Left hindlimb (tissue), 1 donor: ENCODE results near the gene GRAMD4.

Experiments
- DNase-seq: peaks from one replicate; pipeline ENCODE4 v3.0.0-alpha.2; 2018

GRAMD4 gene

DNA sequence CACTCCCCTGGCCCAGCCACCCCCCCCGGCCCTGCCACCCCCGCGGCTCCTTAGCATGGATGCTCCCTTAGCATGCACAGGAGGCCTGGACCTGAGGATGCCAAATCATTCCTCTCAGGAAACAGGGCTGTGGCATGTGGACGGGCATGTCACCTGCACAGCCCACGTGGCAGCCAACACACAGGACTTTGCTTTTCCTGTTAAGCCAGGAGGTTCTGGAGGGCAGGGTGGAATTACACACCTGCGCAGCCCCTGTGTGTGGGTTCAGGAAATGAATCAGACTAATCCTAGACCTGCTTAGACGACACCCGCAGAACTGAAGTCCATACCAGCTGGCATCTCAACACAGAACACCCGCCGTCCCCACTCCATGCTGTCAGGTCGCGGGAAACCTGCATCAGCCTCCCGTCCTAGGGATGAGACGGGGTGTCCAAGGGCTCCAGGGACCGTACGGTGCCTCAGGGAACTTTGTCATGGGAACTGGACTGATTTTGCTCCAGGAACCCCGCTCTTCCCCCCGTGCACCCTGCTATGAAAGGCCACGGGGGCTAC, 107.7 kb downstream of the GRAMD4 start:
- no peak for DNase-seq

DNA sequence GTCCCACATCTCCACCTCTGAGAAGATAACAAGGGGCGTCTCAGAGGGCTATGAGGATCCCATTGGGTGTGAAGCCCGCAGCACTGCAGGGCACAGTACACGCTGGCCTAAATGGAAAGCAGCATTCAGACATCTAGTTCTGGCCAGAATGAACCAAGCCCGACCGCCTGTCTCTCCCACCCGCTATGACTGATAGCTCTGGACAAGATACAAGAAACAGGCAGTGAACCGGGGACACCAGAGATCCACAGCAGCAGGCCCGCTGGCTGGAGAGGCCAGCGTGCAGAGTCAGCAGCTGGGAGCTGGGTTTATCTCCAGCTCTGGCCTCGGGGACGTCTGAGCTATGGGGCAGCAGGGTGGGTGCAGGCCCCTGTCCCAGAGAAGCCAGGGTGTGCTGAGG, 108.3 kb downstream of the GRAMD4 start:
- no peak for DNase-seq
